ENCODE measurements around the gene TET2. TPM values are rescaled to one million over a fixed set of nuclear protein-coding genes. Genes with fewer than 3 reads are reported as not detected.

Gene TET2
- total RNA-seq, 1 donor from 2014 or later, result 10.3 TPM

DNA sequence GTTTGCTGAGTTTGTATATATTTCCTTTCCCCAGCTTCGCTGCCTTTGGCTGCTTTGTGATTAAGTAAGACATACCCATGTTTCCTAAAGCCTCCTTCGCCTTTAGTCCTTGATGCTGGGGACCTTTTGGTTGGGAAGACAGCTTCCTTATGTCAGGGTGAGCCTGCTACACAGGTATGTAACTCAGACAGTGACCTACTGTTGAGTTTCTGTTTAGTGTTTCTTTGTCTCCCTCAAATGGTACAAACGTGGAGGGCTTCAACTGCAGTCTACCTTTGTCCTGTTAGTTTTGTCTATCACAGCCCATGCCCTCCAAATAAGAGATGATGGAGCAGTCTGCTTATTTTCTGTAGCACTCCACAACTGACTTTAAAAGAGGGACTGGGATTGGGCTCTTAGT is 59.5 kb downstream of the TET2 start:
- TF ChIP-seq, protein P1, sequence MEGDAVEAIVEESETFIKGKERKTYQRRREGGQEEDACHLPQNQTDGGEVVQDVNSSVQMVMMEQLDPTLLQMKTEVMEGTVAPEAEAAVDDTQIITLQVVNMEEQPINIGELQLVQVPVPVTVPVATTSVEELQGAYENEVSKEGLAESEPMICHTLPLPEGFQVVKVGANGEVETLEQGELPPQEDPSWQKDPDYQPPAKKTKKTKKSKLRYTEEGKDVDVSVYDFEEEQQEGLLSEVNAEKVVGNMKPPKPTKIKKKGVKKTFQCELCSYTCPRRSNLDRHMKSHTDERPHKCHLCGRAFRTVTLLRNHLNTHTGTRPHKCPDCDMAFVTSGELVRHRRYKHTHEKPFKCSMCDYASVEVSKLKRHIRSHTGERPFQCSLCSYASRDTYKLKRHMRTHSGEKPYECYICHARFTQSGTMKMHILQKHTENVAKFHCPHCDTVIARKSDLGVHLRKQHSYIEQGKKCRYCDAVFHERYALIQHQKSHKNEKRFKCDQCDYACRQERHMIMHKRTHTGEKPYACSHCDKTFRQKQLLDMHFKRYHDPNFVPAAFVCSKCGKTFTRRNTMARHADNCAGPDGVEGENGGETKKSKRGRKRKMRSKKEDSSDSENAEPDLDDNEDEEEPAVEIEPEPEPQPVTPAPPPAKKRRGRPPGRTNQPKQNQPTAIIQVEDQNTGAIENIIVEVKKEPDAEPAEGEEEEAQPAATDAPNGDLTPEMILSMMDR (IDR thresholded peaks at IDR 0.05; ENCODE audit: insufficient read depth, low read length, severe bottlenecking), result no peak
- H3K36me3 ChIP-seq (ENCODE audit: control insufficient read depth, insufficient read depth, low read length), result no peaks in the 10 kb centered on the region
- DNase-seq (ENCODE audit: low read depth) (no peak), FAIRE-seq (peak; percentile 58)
- no peaks in the 10 kb centered on the region for H3K27me3 ChIP-seq (ENCODE audit: control insufficient read depth, insufficient read depth, low read length)
- H3K4me3 ChIP-seq (ENCODE audit: low read depth, low read length), result no peak overlapping the region

GRCh38 chr4:105207386-105207785 is 60.7 kb downstream of the TET2 start:
- TF ChIP-seq, protein P1 (IDR thresholded peaks at IDR 0.05; ENCODE audit: insufficient read depth, low read length, severe bottlenecking), result no peak
- FAIRE-seq, result no peak
- H3K36me3 ChIP-seq (ENCODE audit: control insufficient read depth, insufficient read depth, low read length), result no peaks in the 10 kb centered on the region

DNA sequence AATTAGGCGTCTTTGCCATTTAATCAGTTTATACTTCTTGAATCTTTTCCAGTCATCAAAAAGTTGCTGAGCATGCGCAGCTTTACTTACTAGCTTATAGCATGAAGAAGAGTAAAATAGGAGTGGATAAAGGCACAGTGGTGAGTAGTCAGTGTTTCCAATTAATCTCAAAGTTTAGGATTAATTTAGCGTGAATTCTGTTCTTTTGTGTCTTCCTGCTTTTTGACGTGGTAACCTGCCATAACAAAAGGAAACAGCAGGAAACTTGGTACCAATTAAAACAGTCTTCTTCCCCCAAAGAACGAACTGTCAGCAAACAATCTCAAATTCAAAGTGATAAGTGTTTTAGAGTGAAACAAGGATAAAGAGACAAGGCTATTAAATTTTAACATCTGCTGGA is 61.9 kb downstream of the TET2 start:
- DNase-seq (ENCODE audit: low read depth) (no peak), FAIRE-seq (no peak)
- TF ChIP-seq, protein P1 (IDR thresholded peaks at IDR 0.05; ENCODE audit: insufficient read depth, low read length, severe bottlenecking), result no peak
- Histone ChIP-seq H3K36me3 (ENCODE audit: control insufficient read depth, insufficient read depth, low read length) (no peaks in the 10 kb centered on the region), H3K4me3 (ENCODE audit: low read depth, low read length) (no peak overlapping the region), H3K27me3 (ENCODE audit: control insufficient read depth, insufficient read depth, low read length) (no peaks in the 10 kb centered on the region)

More at GRCh38 chr4:105207386-105207785, 60.7 kb downstream of the TET2 start:
- Histone ChIP-seq H3K4me3 (ENCODE audit: low read depth, low read length) (no peak overlapping the region), H3K27me3 (ENCODE audit: control insufficient read depth, insufficient read depth, low read length) (no peaks in the 10 kb centered on the region)
- no peak for DNase-seq (ENCODE audit: low read depth)

DNA sequence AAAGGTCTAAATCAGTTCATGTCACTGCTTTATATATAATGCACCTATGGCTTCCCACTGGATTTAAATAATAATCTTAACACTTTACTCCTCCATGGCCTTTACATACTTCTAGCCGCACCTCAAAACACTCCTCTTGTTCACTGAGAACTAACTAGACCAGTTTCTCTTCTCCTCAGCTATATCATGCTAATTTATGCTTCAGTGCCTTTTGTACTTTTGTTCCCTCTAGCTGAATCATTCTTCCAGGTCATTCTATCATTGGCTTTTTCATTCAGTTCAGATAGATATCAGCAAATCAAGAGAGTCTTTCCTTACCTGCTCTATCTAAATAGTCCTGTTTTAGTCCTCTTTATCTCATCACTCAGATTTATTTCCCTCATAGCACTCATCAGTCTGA is 64.2 kb downstream of the TET2 start:
- Histone ChIP-seq H3K27me3 (ENCODE audit: control insufficient read depth, insufficient read depth, low read length) (no peaks in the 10 kb centered on the region), H3K36me3 (ENCODE audit: control insufficient read depth, insufficient read depth, low read length) (no peaks in the 10 kb centered on the region), H3K4me3 (ENCODE audit: low read depth, low read length) (no peak overlapping the region)
- DNase-seq (ENCODE audit: low read depth) (peak; percentile 75), FAIRE-seq (no peak)
- TF ChIP-seq, protein P1 (IDR thresholded peaks at IDR 0.05; ENCODE audit: insufficient read depth, low read length, severe bottlenecking), result no peak

DNA sequence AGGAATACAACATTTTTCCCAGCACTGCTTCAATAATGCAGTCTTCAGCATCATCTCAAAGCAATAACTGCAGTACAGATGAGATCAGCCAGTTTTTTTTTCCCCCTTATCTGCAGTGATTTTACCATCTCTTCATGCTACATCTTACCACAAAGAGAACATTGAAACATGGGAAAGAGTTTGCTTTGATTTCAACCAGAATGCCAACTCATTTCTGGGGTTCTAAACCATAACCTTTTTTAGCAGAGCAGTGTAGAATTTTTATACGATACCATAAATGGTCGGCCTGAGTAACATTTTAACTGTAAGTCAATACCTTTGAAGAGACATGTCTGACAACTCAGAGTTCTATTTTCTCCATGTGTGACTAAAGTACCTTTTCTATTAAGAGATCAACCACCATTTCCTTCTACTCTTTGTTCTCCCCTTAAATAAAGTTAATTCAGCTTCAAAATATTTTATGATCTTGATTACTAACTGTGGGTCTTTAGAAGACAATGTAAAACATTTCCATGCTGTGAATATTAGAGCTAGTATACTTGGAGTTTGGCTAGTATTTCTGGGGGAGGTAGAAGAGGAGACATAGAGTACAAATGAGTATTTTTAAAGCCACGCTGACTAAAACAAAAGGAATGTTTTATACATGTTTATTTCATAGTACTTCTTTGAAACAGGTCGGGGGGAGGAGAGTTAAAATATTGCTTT is 69.1 kb downstream of the TET2 start:
- no peak overlapping the region for H3K4me3 ChIP-seq (ENCODE audit: low read depth, low read length)
- H3K36me3 ChIP-seq (ENCODE audit: control insufficient read depth, insufficient read depth, low read length), result no peaks in the 10 kb centered on the region
- TF ChIP-seq, protein P1 (IDR thresholded peaks at IDR 0.05; ENCODE audit: insufficient read depth, low read length, severe bottlenecking), result no peak
- no peaks in the 10 kb centered on the region for H3K27me3 ChIP-seq (ENCODE audit: control insufficient read depth, insufficient read depth, low read length)
- FAIRE-seq, result no peak
- peak; percentile 33 for DNase-seq (ENCODE audit: low read depth)

DNA sequence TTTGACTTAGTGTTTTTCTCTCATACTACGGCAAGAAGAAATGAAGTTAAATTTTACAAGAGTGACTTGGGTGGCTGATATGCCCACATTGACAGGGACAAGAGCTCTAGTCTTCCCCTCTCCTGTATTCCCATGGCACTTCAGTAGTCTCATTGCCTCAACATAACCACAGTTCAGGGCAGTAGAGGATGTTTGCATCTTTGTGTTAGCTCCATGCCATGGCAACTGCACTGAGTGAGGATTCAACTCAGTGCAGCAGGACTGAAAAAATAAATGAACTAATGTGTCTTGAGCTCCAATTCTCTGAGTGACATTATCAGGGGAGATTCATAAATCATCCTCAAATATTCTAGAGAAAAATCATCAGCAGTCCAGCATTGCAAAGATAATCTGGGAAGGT is 78.8 kb downstream of the TET2 start:
- no peaks in the 10 kb centered on the region for H3K36me3 ChIP-seq (ENCODE audit: control insufficient read depth, insufficient read depth, low read length)
- no peak for DNase-seq (ENCODE audit: low read depth)
- no peak for FAIRE-seq
- no peak overlapping the region for H3K4me3 ChIP-seq (ENCODE audit: low read depth, low read length)
- H3K27me3 ChIP-seq (ENCODE audit: control insufficient read depth, insufficient read depth, low read length), result no peaks in the 10 kb centered on the region
- TF ChIP-seq, protein P1 (IDR thresholded peaks at IDR 0.05; ENCODE audit: insufficient read depth, low read length, severe bottlenecking), result no peak
